ENCODE results near the gene RBM14.
"Not testable (repeated sequence)": the region's sequence is repeated elsewhere in the genome, so short reads cannot be mapped to it uniquely, and the experiment has no call there.

RBM14 gene

DNA sequence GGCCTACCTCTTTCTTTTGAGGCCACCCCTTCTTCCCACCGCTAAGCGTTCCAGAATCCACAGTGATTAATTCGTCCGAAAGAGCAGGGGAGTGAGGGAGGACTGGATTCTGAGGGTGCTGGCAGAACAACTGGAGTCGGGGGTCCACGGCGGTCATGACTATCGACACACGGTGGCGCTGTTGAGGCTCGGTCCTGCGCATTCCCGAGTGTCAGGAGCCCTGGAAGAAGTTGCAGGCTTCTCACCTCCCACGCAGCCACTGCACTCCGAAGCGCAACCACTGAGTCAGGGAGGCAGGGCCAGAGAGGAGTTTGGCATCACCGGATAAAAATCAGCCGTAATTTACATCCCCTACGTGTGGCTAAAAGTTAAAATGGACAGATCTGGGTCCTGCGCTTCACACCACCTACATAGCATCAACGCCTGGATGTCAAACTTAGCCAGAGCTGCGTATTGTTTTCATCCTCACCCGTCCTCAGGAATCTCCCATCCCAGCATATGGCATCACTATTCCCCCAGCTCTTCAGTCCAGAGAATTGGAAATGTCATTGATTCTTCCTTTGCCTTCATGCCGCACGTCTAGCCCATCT is 37.3 kb upstream of the RBM14 start:
- no peak overlapping the region for H3K27ac ChIP-seq (ENCODE audit: low read depth, low read length, poor library complexity, severe bottlenecking)
- H3K4me2 ChIP-seq (ENCODE audit: low read length), result no peak overlapping the region; the same call in 1 of the 2 replicates
- no peaks in the 10 kb centered on the region for H3F3A ChIP-seq (ENCODE audit: insufficient read depth, low read length)
- TF ChIP-seq EZH2 (IDR thresholded peaks at IDR 0.05; ENCODE audit: borderline replicate concordance, low read length), result no peak
- TF ChIP-seq, protein P1, sequence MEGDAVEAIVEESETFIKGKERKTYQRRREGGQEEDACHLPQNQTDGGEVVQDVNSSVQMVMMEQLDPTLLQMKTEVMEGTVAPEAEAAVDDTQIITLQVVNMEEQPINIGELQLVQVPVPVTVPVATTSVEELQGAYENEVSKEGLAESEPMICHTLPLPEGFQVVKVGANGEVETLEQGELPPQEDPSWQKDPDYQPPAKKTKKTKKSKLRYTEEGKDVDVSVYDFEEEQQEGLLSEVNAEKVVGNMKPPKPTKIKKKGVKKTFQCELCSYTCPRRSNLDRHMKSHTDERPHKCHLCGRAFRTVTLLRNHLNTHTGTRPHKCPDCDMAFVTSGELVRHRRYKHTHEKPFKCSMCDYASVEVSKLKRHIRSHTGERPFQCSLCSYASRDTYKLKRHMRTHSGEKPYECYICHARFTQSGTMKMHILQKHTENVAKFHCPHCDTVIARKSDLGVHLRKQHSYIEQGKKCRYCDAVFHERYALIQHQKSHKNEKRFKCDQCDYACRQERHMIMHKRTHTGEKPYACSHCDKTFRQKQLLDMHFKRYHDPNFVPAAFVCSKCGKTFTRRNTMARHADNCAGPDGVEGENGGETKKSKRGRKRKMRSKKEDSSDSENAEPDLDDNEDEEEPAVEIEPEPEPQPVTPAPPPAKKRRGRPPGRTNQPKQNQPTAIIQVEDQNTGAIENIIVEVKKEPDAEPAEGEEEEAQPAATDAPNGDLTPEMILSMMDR (IDR thresholded peaks at IDR 0.05; ENCODE audit: low read length), result peak; percentile 87
- no peaks in the 10 kb centered on the region; the same call in 1 of the 2 replicates for H3K27me3 ChIP-seq (ENCODE audit: insufficient read depth, low read length)
- no peaks in the 10 kb centered on the region for H3K79me2 ChIP-seq (ENCODE audit: insufficient read depth, low read length)
- H3K4me3 ChIP-seq (ENCODE audit: low read depth, low read length, poor library complexity, severe bottlenecking), result no peak overlapping the region
- H2AFZ ChIP-seq (ENCODE audit: low read length), result no peak overlapping the region
- H3K4me1 ChIP-seq (ENCODE audit: insufficient read depth, low read length, severe bottlenecking), result no peaks in the 10 kb centered on the region
- no peaks in the 10 kb centered on the region for H3K9me2 ChIP-seq (ENCODE audit: low read depth, low read length)
- H3K9ac ChIP-seq (ENCODE audit: low read length), result no peak overlapping the region
- 0 out of 2 replicates have a peak, but pooled peaks cover 7% of the 10 kb centered on the region for H3K9me3 ChIP-seq (ENCODE audit: low read length)
- no peaks in the 10 kb centered on the region for H4K20me1 ChIP-seq (ENCODE audit: insufficient read depth, low read length)
- no peaks in the 10 kb centered on the region; the same call in 1 of the 2 replicates for H3K36me3 ChIP-seq (ENCODE audit: insufficient read depth, low read length)

DNA sequence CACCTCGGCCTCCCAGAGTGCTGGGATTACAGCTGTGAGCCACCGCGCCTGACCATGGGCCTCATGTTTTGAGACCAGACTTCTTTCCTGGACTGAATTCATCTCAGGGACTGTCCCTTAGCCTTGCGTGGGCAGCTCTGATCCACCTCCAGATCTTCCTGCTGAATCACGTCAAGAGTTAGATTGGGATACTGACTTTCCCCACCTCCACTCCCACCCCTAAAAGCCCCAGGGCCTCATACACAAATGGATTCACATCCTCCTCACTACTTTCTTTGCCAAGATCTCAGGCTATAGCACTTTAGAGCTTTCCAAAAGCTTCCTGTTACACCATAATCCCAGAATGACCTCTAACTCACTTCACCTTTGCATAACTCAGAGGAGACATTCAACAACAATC is 35.6 kb upstream of the RBM14 start:
- Histone ChIP-seq H3K4me3 (ENCODE audit: low read depth, low read length, poor library complexity, severe bottlenecking) (no peak overlapping the region), H3F3A (ENCODE audit: insufficient read depth, low read length) (no peaks in the 10 kb centered on the region), H3K4me1 (ENCODE audit: insufficient read depth, low read length, severe bottlenecking) (no peaks in the 10 kb centered on the region)

DNA sequence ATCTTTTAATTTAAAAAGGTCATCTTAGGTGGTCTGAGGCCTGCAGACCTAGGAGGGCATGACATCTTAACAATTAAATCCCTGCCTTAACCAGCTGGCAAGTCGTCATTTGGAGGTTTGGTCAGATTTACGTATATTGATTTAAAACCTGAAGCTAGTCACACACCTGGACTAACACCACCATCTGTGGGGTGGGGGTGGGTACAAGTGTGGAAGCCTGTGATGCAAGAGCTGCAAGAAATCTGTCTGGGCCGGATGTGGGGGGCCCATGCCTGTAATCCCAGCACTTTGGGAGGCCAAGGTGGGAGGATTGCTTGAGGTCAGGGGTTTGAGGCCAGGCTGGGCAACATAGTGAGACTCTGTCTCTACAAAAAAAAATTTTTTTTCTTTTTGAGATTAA is 35.2 kb upstream of the RBM14 start:
- TF ChIP-seq, protein P1 (IDR thresholded peaks at IDR 0.05; ENCODE audit: low read length), result no peak
- no peak for TF ChIP-seq EZH2 (IDR thresholded peaks at IDR 0.05; ENCODE audit: borderline replicate concordance, low read length)
- no peaks in the 10 kb centered on the region for H4K20me1 ChIP-seq (ENCODE audit: insufficient read depth, low read length)
- no peaks in the 10 kb centered on the region for H3F3A ChIP-seq (ENCODE audit: insufficient read depth, low read length)
- H3K4me1 ChIP-seq (ENCODE audit: insufficient read depth, low read length, severe bottlenecking), result no peaks in the 10 kb centered on the region
- no peak overlapping the region for H3K27ac ChIP-seq (ENCODE audit: low read depth, low read length, poor library complexity, severe bottlenecking)
- no peak overlapping the region for H2AFZ ChIP-seq (ENCODE audit: low read length)
- H3K9me2 ChIP-seq (ENCODE audit: low read depth, low read length), result no peaks in the 10 kb centered on the region
- H3K9ac ChIP-seq (ENCODE audit: low read length), result no peak overlapping the region
- H3K36me3 ChIP-seq (ENCODE audit: insufficient read depth, low read length), result no peaks in the 10 kb centered on the region; the same call in 1 of the 2 replicates
- no peaks in the 10 kb centered on the region for H3K79me2 ChIP-seq (ENCODE audit: insufficient read depth, low read length)
- H3K4me2 ChIP-seq (ENCODE audit: low read length), result no peak overlapping the region
- no peaks in the 10 kb centered on the region; the same call in 1 of the 2 replicates for H3K27me3 ChIP-seq (ENCODE audit: insufficient read depth, low read length)
- no peak overlapping the region for H3K4me3 ChIP-seq (ENCODE audit: low read depth, low read length, poor library complexity, severe bottlenecking)
- 0 out of 2 replicates have a peak, but pooled peaks cover 7% of the 10 kb centered on the region for H3K9me3 ChIP-seq (ENCODE audit: low read length)

More for the DNA sequence above, 35.6 kb upstream of the RBM14 start:
- no peaks in the 10 kb centered on the region for H3K79me2 ChIP-seq (ENCODE audit: insufficient read depth, low read length)
- no peaks in the 10 kb centered on the region for H4K20me1 ChIP-seq (ENCODE audit: insufficient read depth, low read length)
- TF ChIP-seq EZH2 (IDR thresholded peaks at IDR 0.05; ENCODE audit: borderline replicate concordance, low read length), result no peak
- TF ChIP-seq, protein P1 (IDR thresholded peaks at IDR 0.05; ENCODE audit: low read length), result no peak
- H3K27ac ChIP-seq (ENCODE audit: low read depth, low read length, poor library complexity, severe bottlenecking), result no peak overlapping the region
- 0 out of 2 replicates have a peak, but pooled peaks cover 7% of the 10 kb centered on the region for H3K9me3 ChIP-seq (ENCODE audit: low read length)
- H3K4me2 ChIP-seq (ENCODE audit: low read length), result no peak overlapping the region
- H3K36me3 ChIP-seq (ENCODE audit: insufficient read depth, low read length), result no peaks in the 10 kb centered on the region; the same call in 1 of the 2 replicates
- no peak overlapping the region for H3K9ac ChIP-seq (ENCODE audit: low read length)
- H3K27me3 ChIP-seq (ENCODE audit: insufficient read depth, low read length), result no peaks in the 10 kb centered on the region; the same call in 1 of the 2 replicates
- no peak overlapping the region for H2AFZ ChIP-seq (ENCODE audit: low read length)
- H3K9me2 ChIP-seq (ENCODE audit: low read depth, low read length), result no peaks in the 10 kb centered on the region

DNA sequence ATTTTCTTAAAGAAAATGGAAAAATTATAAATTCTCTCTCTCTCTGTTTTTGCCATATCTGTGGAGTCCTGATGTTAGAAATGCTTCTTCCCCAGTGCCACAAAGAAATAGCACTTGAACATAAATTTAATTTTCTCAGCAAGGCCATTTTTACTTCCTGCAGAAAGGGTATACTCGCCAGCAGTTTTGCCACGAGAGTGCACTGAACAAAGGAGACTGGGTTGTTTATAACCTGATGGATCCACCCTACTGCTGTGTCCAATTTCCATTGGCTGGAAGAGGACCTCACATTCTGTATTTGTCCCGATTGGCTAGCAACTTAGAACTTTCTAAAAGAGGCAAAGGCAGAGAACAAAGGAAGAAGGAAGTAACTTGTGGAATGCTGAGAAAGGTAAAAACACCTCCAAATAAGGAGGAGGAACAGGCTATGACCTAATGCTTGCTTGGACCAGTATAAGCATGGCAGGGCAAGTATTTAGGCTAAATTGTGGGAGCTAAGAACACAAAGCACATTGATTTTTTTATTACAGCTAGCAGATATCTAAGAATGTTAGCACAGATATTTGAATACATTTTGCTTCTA is 33.8 kb upstream of the RBM14 start:
- H3K27ac ChIP-seq (ENCODE audit: low read depth, low read length, poor library complexity, severe bottlenecking); H3K9ac ChIP-seq (ENCODE audit: low read length); H3K9me2 ChIP-seq (ENCODE audit: low read depth, low read length); H3K4me3 ChIP-seq (ENCODE audit: low read depth, low read length, poor library complexity, severe bottlenecking); H4K20me1 ChIP-seq (ENCODE audit: insufficient read depth, low read length); H3K9me3 ChIP-seq (ENCODE audit: low read length); H2AFZ ChIP-seq (ENCODE audit: low read length); H3K27me3 ChIP-seq (ENCODE audit: insufficient read depth, low read length); H3K36me3 ChIP-seq (ENCODE audit: insufficient read depth, low read length); H3K4me1 ChIP-seq (ENCODE audit: insufficient read depth, low read length, severe bottlenecking); H3K79me2 ChIP-seq (ENCODE audit: insufficient read depth, low read length); H3K4me2 ChIP-seq (ENCODE audit: low read length); H3F3A ChIP-seq (ENCODE audit: insufficient read depth, low read length): not testable (repeated sequence)

DNA sequence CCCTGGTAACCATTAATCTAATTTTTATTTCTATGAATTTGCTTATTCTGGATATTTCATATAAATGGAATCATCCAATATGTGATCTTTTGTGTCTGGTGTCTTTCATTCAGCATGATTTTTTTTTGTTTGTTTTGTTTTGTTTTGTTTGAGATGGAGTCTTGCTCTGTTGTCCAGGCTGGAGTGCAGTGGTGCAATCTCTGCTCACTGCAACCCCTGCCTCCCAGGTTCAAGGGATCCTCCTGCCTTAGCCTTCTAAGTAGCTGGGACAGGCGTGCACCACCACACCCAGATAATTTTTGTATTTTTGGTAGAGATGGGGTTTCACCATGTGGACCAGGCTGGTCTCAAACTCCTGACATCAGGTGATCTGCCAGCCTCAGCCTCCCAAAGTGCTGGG is 31.0 kb upstream of the RBM14 start:
- not testable (repeated sequence) for H2AFZ ChIP-seq (ENCODE audit: low read length); H3F3A ChIP-seq (ENCODE audit: insufficient read depth, low read length); H3K4me2 ChIP-seq (ENCODE audit: low read length); H3K4me3 ChIP-seq (ENCODE audit: low read depth, low read length, poor library complexity, severe bottlenecking); H3K27me3 ChIP-seq (ENCODE audit: insufficient read depth, low read length); H3K9ac ChIP-seq (ENCODE audit: low read length); H3K79me2 ChIP-seq (ENCODE audit: insufficient read depth, low read length); H3K9me3 ChIP-seq (ENCODE audit: low read length); H3K27ac ChIP-seq (ENCODE audit: low read depth, low read length, poor library complexity, severe bottlenecking); H4K20me1 ChIP-seq (ENCODE audit: insufficient read depth, low read length); H3K4me1 ChIP-seq (ENCODE audit: insufficient read depth, low read length, severe bottlenecking); H3K36me3 ChIP-seq (ENCODE audit: insufficient read depth, low read length); H3K9me2 ChIP-seq (ENCODE audit: low read depth, low read length)
